GM19351 (cell line): ENCODE data around the gene MRPS34.
"Not testable (repeated sequence)": the region's sequence is repeated elsewhere in the genome, so short reads cannot be mapped to it uniquely, and the experiment has no call there.

Experiments used
- ATAC-seq: cut with Tn5 transposase; IDR thresholded peaks from one replicate; pipeline ENCODE4 v1.9.1; 2021; ENCODE audit warnings: mild to moderate bottlenecking, moderate library complexity; ENCODE audit not compliant: unreplicated experiment

MRPS34 gene

DNA sequence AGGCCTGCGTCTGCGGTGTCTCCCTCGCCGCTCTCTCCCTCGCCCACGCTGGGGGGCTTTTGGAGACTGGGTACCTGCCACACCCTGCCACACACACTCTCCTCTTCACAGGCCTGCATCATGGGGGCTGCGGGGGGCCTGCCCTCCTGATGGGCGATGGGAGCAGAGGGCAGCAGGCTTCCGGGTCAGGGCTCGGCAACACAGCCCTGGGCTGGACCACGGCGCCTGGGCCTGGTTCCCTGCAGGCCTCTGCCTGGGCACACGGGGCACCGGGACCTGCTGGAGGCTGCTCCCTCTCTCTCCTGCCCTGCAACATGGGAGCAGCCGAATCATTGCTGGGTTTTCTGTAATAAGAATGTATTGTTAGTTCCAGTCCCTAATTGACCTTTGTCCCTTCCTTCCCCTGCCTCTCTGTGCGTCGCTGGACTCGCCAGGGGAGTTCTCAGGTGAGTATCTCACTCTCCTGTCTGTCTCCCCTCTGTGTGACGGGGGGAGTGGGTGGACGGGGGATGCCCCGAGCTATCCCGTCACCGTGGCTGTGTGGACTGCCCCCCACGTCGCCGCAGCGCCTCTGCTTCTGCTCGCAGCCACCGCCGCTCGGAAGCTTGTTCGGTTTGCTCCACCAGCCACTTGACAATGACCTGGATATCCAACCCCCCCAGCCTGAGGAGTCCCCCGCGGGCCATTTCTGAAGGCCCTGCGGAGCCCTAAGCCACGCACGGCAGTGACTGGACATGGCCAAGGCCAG lies 15.0 kb downstream of the MRPS34 start:
- ATAC-seq = no peak

DNA sequence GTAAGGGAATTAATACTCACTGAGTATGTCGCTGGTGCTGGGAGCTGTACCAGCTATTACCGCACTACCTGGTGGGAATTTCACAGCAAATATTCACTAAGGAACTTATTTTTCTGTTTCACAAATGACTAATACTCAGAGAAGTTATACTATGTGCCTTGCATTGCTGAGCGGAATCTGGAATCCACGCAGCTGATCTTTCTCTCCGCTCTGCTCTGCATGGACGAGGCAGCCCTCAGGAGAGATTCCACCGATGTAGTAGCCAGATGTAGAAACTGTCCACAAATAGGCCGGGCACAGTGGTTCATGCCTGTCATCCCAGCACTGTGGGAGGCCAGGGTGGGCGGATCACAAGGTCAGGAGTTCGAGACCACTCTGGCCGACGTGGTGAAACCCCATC lies 18.7 kb downstream of the MRPS34 start:
- ATAC-seq = no peak

DNA sequence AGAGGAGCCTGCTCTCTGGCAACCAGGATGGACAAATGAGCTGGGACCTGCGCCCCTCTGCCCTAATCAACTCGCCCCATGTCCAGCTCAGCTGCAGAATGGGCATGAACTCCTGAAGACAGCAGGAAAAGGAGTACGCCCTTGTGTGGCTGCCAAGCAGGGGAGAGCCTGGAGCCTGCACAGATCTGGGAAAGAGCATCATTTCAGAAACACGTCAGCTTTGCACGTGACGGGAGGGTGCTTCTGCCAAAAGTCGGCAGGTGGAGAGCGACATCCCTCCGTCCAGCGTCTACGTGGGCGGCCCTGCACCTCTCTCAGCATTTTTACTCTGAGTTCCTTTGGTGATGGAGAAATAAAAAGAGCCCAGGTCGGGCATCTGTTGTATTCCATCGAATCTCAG lies 20.1 kb downstream of the MRPS34 start:
- ATAC-seq = no peak

DNA sequence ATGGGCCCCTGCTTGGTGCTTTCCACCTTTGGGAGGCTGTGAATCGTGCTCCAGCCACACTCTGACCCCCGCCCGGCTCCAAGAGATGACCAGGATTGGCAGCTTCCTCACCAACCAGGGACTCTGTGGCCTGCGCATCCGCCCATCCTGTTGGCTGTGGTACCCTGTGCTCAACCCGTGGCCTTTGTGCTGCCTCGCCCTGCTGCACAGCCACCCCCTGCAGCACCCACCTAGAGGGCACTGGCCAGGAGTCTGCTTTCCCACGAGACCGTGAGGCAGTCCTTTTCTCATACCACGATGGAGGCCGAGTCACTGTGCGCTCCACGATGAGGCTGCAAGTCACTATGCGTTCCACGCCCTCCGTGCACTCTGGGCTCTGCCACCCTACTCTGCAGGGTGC lies 21.0 kb downstream of the MRPS34 start:
- no peak for ATAC-seq

DNA sequence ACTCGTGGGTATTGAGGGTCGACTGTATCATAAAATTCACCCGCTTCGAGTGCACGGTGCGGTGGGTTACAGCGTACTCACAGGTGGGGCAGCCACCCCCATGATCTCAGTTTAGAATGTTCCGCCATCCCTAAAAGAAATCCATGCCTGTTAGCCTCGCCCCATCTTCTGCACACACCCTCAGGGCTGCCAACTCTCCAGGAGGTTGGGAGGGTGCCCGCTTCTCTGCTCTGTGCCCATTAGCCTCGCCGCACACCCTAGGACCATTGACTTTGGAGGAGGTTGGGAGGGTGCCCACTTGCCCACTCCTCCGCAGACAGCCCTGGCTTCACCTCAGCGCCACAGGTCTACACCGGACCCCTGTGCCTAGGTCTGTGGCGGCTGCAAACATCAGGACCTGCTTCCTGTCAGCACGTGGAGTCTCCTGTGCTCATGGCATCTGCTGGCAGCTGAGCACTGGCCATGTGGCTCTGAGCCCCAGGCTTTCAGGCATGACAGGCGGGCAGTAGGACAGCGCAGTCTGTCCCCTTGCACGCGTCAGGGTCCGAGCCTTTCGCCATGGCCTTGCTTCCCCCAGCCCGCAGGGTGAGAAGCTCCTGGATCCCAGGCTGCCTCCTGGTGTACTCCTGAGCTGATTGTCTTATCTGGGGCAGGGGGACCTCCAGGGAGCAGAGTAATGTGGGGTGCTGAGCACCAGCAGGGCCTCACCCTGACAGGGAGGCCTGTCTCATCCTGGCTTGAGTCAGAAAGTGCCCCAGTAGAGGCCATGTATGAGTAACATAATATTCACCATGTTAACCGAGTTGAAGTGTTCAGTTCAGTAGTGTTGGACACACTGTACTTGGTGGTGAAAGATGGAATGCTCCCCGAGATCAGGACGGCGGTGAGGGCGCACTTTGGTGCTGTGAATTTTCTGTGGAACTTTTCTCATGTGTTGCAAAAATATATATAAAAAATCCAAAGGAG lies 23.5 kb downstream of the MRPS34 start:
- ATAC-seq = no peak

DNA sequence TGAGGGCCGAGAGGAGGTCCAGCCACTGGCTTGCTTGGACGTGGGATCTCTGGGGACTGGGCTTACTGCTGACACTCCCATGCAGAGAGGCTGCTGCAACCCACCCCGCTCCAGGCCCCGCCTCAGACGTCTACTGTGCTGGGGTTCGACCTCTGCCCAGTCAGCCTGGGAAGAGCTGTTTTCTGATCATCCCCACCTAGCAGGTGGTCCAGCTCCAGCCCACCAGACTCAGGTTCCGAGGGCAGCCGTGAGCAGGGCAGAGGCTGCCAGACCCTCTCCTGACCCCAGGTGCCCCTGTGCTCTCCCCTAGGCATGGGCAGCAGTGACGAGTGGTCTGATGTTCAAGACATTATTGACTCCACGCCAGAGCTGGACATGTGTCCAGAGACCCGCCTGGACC lies 25.0 kb downstream of the MRPS34 start:
- no peak for ATAC-seq

DNA sequence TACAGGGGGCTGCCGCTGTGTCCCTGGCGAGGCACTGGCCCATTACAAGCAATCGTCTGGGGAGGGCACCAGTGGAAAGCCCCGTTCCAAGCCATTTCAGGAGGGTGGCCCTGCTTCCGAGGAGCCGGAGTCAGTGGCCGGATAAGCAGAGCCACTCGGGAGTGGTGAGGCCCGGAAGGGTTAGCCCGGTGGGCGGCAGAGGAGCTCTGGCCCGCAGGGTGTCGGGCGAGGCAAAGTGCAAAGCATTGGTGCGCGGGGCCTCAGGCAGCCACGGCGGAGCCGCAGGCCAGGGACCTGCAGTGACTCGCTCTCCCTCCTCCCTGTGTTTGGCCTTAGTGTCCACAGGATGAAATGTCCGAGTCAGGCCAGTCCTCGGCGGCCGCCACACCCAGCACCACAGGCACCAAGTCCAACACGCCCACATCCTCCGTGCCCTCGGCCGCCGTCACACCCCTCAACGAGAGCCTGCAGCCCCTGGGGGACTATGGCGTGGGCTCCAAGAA lies 26.2 kb downstream of the MRPS34 start:
- no peak for ATAC-seq

DNA sequence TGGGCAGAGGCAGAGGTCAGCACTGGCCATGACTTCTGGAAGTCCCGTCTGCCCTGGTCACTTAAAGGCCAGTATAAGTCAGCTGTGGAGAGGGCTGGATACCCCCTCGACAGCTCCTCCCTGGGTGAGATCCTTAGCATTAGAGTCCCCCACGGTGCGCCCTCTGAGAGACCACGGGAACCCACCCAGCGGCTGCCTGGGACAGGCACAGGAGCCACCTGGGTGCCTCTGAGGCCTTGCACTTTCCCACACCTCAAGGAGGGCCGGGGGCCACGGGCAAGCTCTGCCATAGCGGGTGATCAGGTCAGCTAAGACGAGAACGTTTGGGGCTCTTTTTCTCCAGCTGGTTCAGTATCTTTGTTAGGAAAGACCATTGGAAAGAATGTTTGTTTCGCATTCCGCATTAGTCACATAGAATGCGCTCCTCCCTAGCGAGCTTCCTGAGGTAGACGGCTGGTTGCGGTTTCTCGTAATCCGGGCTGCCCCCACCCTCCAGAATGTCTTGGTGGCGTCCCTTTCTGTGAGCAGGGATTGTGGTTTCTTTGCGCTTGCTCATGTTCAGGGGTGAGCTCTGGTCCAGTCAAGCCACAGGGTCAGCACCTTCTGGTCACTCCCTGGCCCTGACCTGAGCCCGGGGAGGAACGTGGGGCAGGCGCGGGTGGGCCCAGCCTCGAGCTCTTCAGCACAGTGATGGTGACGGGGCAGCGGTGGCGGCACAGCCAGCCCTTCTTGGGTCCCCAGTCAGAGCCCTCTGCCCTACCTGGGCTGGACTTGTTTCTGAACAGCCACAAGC lies 26.8 kb downstream of the MRPS34 start:
- ATAC-seq = no peak

DNA sequence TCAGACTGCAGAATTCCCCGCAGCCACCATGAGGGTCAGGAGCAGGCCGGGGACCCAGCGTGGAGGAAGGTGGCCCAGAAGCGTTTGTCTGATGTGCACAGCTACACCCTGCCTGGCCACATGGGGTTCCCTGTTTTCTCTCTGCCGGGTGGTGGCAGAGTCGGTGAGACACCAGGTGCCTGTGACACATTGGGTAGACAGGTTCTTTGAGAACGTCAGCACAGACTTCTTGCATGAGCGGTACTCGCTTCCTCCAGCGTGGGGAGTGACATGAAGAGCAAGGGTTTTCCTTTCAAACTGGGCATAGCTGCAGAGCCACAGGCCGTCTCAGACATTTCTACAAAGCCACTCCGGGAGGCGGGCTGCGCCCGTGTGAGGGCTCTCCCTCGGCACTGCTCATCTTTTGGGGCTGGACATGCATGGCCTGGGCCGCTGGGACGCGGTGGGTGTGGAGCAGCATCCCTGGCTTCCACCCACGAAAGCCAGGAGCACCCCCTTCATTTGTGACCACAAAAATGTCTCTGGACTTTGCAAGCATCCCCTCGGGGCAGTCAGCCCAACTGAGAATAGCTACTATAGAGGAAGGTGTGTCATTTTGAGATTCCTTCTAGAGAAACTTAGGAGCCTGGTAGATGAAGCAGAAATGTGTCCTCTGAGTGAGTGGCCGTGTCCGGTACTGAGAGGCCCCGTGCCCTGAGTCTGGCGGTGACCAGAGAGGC lies 27.6 kb downstream of the MRPS34 start:
- ATAC-seq = no peak

DNA sequence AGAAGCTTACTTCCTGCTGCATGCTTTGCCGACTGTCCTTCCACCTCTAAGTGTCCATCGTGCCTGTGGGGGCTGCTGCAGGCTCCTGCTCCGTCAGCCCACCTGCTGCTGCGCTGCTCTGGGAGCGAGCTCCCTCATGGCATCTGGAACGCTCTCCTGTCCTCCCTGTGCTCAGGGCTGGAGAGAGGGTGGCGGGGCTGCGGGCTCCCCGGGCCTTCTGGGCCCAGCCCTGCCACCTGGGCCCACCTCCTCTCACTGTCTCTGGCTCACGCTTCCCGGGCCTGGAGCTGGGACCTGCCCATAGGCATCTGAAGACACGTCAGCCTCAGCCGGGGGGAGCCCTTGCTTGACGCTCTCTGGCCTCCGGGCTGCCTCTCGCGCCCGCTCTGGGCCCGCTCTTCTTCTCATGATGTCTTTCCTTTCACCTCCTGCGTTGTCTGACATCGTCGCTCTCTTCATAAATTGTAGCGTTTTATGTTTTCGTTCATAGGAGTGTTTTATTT lies 28.5 kb downstream of the MRPS34 start:
- no peak for ATAC-seq

DNA sequence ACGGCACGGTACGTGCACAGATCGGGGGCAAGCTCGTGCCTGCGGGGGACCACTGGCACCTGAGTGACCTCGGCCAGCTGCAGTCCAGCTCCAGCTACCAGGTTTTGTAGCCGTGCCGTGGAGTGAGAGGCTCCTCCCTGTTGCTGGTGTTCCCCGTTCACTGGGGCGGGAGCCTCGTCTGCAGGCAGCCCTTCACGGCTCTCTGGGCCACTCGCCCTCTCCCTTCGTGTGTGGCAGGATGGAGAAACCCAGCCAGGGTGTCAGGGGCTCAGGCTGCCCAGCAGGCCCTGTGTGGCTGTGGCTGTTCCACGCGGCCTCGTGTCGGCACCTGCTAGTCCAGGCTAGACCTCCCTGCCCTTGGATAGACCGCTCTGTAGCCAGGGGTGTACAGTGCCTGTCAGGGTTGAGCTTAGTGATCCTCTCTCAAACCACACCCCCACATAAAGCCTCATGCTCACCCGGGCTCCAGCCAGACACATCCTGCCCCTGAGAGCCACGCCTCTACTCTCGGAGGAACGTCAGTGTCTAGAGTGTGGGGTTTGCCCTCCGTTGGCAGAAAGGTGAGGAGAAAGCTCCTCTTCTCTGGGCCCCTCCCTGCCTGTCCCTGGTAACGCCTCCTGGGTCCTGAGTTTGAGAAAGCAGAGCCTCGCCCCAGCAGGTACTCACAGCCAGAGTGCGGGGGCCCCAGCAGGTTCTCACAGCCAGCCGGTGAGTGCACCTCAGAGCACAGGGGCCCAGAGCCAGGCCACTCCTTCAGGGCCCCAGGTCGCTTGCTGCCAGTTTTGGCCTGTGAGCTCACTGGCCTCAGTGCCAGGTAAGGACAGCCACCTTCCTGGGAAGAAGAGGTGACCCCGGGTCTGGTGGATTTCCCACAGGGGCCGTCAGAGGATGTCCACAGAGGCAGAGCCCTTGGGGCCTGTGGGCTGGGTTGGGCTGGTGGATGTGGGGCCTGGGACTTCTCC lies 29.3 kb downstream of the MRPS34 start:
- no peak for ATAC-seq

DNA sequence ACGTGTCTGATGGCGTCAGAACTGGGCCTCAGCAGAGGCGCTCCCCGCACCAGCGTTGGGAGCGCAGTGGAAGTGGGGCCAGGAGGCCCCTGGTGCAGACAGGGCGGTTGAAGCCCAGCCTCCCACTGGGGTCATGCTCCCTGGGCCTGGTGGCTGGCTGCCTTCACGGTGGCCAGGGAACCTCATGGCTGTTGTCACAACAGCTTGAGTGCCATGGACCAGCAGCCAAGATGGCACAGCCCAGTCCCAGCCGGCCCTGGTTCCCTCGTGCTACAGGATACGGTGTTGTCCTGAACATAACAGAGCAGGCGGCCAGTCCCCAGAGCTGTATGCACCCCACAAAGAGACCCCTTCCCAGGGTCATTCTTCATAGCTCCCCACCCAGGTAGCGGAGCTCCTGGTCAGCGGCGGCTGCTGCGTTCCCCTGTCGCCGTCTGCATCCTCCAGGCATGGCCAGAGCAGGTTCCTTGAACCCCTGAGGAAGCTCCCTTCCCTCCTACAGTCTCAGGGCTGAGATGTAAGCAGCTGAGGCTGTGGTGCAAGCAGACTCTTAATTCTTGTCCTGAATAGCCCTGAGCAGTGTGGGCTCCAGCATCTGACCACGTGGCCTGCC lies 31.3 kb downstream of the MRPS34 start:
- no peak for ATAC-seq

DNA sequence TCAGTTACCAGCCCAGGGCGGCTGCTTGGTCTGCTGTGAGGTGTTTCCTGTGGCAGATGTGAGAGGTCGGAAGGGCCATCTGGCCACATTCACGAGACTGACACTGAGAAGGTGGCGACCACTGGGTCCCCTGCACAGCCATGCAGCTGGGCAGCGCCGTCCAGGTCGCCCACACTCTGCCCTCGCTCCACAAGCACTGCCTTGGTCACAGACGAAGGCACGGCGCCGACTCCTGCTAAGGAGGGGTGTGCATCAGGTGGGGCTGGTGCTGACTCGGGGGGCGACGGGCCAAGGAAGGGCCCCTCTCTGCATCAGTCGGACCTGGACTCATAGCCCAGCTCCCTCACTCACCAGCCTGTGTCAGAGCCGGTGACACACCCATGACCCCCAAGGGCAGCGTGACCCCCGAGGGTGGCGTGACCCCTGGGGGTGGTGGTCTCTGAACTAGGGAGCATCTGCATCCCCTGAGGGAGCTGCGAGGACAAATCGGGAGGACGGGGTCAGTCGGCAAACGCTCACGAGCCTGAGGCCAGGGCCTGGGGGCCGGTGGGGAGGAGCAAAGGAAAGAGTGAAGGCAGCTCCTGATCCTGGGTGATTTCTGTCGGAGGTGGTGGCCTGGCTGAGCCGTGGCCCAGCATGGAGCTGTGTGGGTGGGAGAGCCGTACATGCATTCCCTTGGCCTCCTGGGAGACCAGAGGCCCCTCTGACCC lies 32.0 kb downstream of the MRPS34 start:
- no peak for ATAC-seq

DNA sequence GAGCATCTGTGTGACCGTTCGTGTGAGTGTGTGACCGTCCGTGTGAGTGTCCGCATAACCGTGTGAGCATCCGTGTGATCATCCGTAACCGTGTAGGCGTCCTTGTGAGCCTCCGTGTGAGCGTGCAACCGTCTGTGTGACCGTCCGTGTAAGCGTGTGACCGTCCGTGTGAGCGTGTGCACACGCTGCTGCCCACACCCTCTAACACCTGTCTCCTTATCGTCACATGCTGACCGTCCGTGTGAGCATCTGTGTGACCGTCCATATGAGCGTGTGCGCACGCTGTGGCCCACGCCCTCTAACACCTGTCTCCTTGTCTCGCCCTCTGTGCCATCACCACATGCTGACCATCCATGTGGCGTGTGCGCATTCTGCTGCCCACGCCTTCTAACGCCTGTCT lies 32.7 kb downstream of the MRPS34 start:
- no peak for ATAC-seq

DNA sequence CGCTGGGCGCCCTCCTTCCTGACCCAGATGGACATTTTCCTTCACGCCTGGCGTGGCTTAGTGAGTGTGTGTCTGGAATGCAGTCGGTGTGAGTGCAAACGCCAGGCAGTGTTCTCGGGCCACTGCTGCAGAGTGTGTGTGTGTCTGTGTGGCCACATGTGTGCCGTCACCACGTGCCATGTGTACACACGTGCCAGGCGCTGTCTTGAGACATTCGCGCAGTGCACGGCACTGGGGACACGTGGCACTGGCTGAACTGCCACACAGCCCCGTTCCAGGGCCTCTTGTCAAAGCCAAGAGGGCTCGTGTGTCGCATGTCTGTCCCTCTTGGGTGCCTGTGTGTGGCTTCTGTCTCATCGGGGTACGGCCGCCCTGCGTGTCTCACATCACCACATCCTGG lies 38.1 kb downstream of the MRPS34 start:
- ATAC-seq = no peak

DNA sequence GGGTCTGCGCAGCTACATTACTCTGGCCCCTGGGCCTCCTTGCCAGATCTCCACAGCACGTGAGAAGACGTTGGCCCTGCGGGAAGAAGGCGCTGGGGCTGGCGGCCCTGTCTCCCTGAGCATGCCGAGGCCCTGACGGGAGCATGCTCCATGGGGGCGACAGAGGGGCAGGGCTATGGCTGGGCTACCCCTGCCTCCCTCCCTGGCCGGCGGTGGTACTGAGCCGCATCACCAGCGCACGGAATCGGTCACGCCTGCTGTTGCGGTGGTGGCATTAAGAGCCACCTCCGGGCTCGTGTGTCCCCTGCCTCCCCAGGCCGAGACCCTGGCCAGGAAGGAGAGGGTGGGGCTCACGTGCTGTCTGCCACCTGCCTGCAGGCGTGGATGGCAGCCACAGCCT lies 38.8 kb downstream of the MRPS34 start:
- no peak for ATAC-seq

DNA sequence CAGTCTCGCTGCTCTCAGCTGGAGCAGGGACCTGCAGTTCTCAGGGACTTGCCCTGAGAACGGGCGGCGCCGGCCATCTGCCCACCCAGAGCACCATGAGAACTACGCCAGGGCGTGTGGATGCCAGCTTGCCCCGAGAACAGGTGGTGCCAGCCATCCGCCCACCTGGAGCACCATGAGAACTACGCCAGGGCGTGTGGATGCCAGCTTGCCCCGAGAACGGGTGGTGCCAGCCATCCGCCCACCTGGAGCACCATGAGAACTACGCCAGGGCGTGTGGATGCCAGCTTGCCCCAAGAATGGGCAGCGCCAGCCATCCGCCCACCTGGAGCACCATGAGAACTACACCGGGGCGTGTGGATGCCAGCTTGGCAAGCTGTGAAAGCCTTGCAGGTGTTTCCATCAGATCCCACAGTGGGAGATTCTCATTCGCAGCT lies 40.4 kb downstream of the MRPS34 start:
- not testable (repeated sequence) for ATAC-seq

DNA sequence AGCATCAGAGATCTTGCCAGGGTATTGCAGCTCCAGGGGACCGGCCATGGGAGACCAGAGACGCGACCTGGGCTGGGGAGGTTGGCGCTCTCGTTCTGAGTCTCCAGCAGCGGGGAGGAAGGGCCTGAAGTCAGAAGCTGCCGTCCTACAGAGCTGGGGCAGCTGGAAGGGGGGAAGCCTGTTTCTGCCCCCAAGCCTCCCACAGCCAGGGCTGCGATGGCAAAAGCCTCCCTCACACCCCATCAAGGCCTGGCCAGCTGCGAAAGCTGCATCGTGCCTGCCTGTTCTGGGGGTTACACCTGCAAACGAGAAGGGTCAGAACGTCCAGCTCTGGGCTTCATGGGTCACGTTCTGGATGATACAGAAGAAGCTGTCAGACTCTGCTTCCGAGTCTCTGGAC lies 40.9 kb downstream of the MRPS34 start:
- ATAC-seq = no peak
